Small intestine (tissue), 16 donors: ENCODE data around the gene GREM1. TPM values are rescaled to one million over a fixed set of nuclear protein-coding genes. Genes with fewer than 3 reads are reported as not detected.

ENCODE experiments used
- DNase-seq, 2 donors: peaks; one replicate each; pipeline versions ENCODE4 v3.0.0 to v3.0.0-alpha.2; 2013
- FAIRE-seq: peaks from 2 replicates; lab custom pipeline; 2012; peaks lifted over from hg19 to GRCh38; lab: Jason Lieb, UNC
- H3K27ac ChIP-seq, 3 donors: one replicate each; pipeline ENCODE4 v1.5.1; 2013; ENCODE audit warnings: low read length in 2 of 3, mild to moderate bottlenecking in 2 of 3, control low read depth in 1 of 3, inconsistent platforms in 1 of 3, low read depth in 1 of 3, moderate library complexity in 1 of 3
- H3K27me3 ChIP-seq, 3 donors: one replicate each; pipeline ENCODE4 v1.6.1; 2013; ENCODE audit warnings: low read length in 3 of 3, inconsistent platforms in 1 of 3; ENCODE audit not compliant: control insufficient read depth in 3 of 3, insufficient read depth in 3 of 3
- H3K36me3 ChIP-seq, 3 donors: one replicate each; pipeline ENCODE4 v1.6.1; 2013; ENCODE audit warnings: low read length in 3 of 3, inconsistent platforms in 1 of 3, low read depth in 1 of 3, mild to moderate bottlenecking in 1 of 3, moderate library complexity in 1 of 3; ENCODE audit not compliant: control insufficient read depth in 3 of 3, insufficient read depth in 2 of 3
- H3K4me1 ChIP-seq, 3 donors: one replicate each; pipeline ENCODE4 v1.6.1; 2013; ENCODE audit warnings: low read length in 2 of 3, inconsistent platforms in 1 of 3, low read depth in 1 of 3, mild to moderate bottlenecking in 1 of 3, moderate library complexity in 1 of 3; ENCODE audit not compliant: control insufficient read depth in 3 of 3, insufficient read depth in 2 of 3
- H3K4me3 ChIP-seq, 3 donors: one replicate each; pipeline ENCODE4 v1.5.1; 2013; ENCODE audit warnings: low read length in 3 of 3, control low read depth in 1 of 3, inconsistent platforms in 1 of 3, low read depth in 1 of 3, mild to moderate bottlenecking in 1 of 3, moderate library complexity in 1 of 3
- H3K9me3 ChIP-seq, 2 donors: one replicate each; pipeline ENCODE4 v1.6.1; 2013; ENCODE audit warnings: low read depth in 1 of 2, low read length in 1 of 2; ENCODE audit not compliant: control insufficient read depth in 2 of 2, insufficient read depth in 1 of 2
- WGBS, 3 donors: extraction: QIAGEN DNeasy Blood & Tissue Kit; methylation state at CpG; one replicate each; pipeline ENCODE4 v1.1.7; 2013; 5-methylcytosine and 5-hydroxymethylcytosine counted together
- long read RNA-seq, 10 donors: transcript quantifications; one replicate each; lab custom pipeline, GENCODE V29; 2026
- polyA plus RNA-seq, 4 donors: library from polyadenylated mRNA; stranded (reverse) in 3 of 4; unstranded in 1 of 4; fragments of 200-250 nt in 3 of 4; fragments of 120-200 nt in 1 of 4; gene quantifications; one replicate each; pipeline versions ENCODE4 v1.2.1 to v1.2.3, GENCODE V29; 2013
- donor health status: healthy with polysubstance abuse.
- donor health status: control.
- donor health status: control.
- donor health status: Bipolar disorder and iron deficiency.
- donor health status: healthy.

The GREM1 gene
- polyA plus RNA-seq, result 10 to 100 TPM in 1 of 4 donors, 1 to 10 TPM in 1, under 1 TPM in 2; 0.22 to 39.6 (median 1.5) TPM
- long read RNA-seq, donor 1, result 0 reads
- long read RNA-seq, donor 2, result 0 reads
- long read RNA-seq, donor 3, full-length matches to known transcripts, result 4 of 4 reads
- long read RNA-seq, donor 3, partial matches to known transcripts, result 0 of 4 reads
- long read RNA-seq, donor 3, other reads (novel, unspliced or antisense), result 0 of 4 reads
- long read RNA-seq, donor 4, result 0 reads
- long read RNA-seq, donor 5, result 0 reads
- long read RNA-seq, donor 6, result 0 reads
- long read RNA-seq, donor 7, result 0 reads
- long read RNA-seq, donor 8, result 0 reads
- long read RNA-seq, donor 9, full-length matches to known transcripts, result 1 of 1 reads
- long read RNA-seq, donor 9, partial matches to known transcripts, result 0 of 1 reads
- long read RNA-seq, donor 9, other reads (novel, unspliced or antisense), result 0 of 1 reads
- long read RNA-seq, donor 10, full-length matches to known transcripts, result 6 of 6 reads
- long read RNA-seq, donor 10, partial matches to known transcripts, result 0 of 6 reads
- long read RNA-seq, donor 10, other reads (novel, unspliced or antisense), result 0 of 6 reads

GRCh38 chr15:32717426-32718226, at the start of gene GREM1:
Gene GREM1 (plus strand): TSS chr15:32718004. CDS start chr15:32730691, 12,687 bp downstream.
- FAIRE-seq (no peak), DNase-seq (peak in 1 of 2 donors; percentile 27)
- peak within 1 kb of the TSS in 1 of 3 donors; percentile 79 for H3K27ac ChIP-seq
- peaks cover 0 to 6% (median 3%) of the 10 kb centered on the region in 3 donors for H3K4me1 ChIP-seq
- H3K4me3 ChIP-seq, result peak within 1 kb of the TSS; percentile 13 to 36 (median 36)
- no peaks in the 10 kb centered on the region for H3K9me3 ChIP-seq
- no peaks in the 10 kb centered on the region for H3K36me3 ChIP-seq
- peaks cover 14 to 65% (median 32%) of the 10 kb centered on the region in 3 donors for H3K27me3 ChIP-seq
- WGBS, 3 donors, result 2 to 4% (median 4%) methylated on average over 61 to 99 of the region's 99 CpGs

DNA sequence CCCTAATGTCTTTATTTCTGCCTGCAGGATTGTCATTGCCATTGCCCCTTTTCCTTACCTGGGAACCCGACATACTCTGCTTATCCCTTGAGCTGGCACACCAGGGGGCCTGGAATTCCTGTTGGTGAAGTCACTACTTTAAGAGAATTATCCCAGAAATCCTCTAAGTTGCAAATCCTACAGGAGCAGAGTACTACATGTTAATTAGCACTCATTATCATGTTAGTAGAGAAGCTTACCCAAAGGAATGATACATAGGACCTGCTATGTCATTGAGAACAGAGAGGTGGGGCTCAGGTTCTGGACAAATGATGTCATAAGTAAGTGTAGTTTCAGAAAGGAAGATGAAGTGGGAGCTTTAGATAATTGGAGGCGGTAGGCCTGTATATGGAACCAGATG, 48.9 kb upstream of the GREM1 start:
- no peaks in the 10 kb centered on the region for H3K9me3 ChIP-seq
- WGBS, 3 donors, result 89 to 94% (median 91%) methylated on average over 2 of the region's 2 CpGs
- H3K4me3 ChIP-seq, result no peak overlapping the region
- no peak for DNase-seq
- no peaks in the 10 kb centered on the region for H3K4me1 ChIP-seq
- H3K27me3 ChIP-seq, result no peaks in the 10 kb centered on the region
- no peak for FAIRE-seq
- H3K36me3 ChIP-seq, result no peaks in the 10 kb centered on the region
- no peak overlapping the region for H3K27ac ChIP-seq

GRCh38 chr15:32669896-32670611, 47.8 kb upstream of the GREM1 start:
- no peaks in the 10 kb centered on the region for H3K9me3 ChIP-seq
- H3K4me1 ChIP-seq, result no peaks in the 10 kb centered on the region
- no peaks in the 10 kb centered on the region for H3K27me3 ChIP-seq
- no peak overlapping the region for H3K4me3 ChIP-seq
- WGBS, 3 donors, result 42 to 63% (median 55%) methylated on average over 5 of the region's 5 CpGs
- FAIRE-seq, result no peak
- no peak for DNase-seq
- H3K36me3 ChIP-seq, result no peaks in the 10 kb centered on the region
- no peak overlapping the region for H3K27ac ChIP-seq

DNA sequence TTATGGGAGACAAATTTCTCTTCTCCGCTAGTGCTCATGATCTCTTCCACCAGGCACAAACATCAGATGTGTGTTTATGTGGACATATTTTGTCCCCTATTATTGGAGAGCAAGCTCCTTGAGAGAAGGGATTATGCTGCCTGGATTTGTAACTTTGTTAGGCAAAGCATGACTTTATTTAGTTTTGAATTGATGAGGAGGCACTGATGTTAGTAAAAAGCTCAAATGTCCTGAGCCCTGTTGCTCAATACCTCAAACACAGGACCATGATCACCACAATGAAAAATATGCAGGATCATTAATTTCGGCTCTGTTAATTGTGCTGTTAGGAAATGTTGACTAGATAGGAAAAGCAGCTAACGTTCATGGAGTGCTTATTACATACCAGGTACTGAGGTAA, 47.2 kb upstream of the GREM1 start:
- no peak for FAIRE-seq
- 76 to 88% (median 84%) methylated on average over 3 of the region's 3 CpGs for WGBS, 3 donors
- Histone ChIP-seq H3K4me1 (no peaks in the 10 kb centered on the region), H3K9me3 (no peaks in the 10 kb centered on the region), H3K27me3 (no peaks in the 10 kb centered on the region), H3K4me3 (no peak overlapping the region), H3K27ac (no peak overlapping the region), H3K36me3 (no peaks in the 10 kb centered on the region)
- no peak for DNase-seq

GRCh38 chr15:32671339-32672325, 46.2 kb upstream of the GREM1 start:
- FAIRE-seq (no peak), DNase-seq (no peak)
- Histone ChIP-seq H3K4me3 (no peak overlapping the region), H3K27me3 (no peaks in the 10 kb centered on the region), H3K27ac (no peak overlapping the region), H3K36me3 (no peaks in the 10 kb centered on the region), H3K4me1 (no peaks in the 10 kb centered on the region), H3K9me3 (no peaks in the 10 kb centered on the region)
- 92 to 95% (median 94%) methylated on average over 29 of the region's 29 CpGs for WGBS, 3 donors

DNA sequence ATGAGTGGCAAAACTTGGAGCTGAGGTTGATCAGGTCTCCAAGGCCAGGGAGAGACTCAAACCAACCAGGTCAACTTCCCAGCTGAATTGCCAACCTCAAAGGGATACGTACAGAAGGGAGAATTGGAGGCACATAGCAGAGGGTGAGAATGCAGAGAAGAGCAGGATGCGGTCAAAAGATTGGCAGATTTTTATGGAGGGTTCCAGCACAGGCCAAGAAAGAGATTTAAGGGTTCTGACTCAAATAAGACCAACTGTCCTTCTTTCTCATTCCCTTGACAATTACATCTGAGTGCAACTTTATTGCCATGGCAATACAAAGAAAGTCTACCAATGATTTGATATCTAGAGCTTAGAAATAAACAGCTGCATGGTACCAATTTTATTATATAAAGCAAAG, 43.1 kb upstream of the GREM1 start:
- H3K36me3 ChIP-seq, result no peaks in the 10 kb centered on the region
- FAIRE-seq, result no peak
- no peaks in the 10 kb centered on the region for H3K9me3 ChIP-seq
- WGBS, 3 donors, result 87 to 98% (median 94%) methylated on average over 2 of the region's 2 CpGs
- no peaks in the 10 kb centered on the region for H3K4me1 ChIP-seq
- H3K27ac ChIP-seq, result no peak overlapping the region
- no peak overlapping the region for H3K4me3 ChIP-seq
- H3K27me3 ChIP-seq, result no peaks in the 10 kb centered on the region
- DNase-seq, result no peak

- Histone ChIP-seq H3K4me3 (no peak overlapping the region), H3K4me1 (no peaks in the 10 kb centered on the region), H3K36me3 (no peaks in the 10 kb centered on the region), H3K9me3 (no peaks in the 10 kb centered on the region), H3K27me3 (no peaks in the 10 kb centered on the region), H3K27ac (no peak overlapping the region)
- FAIRE-seq, result no peak
- no peak for DNase-seq
- WGBS, 3 donors, result 65 to 78% (median 74%) methylated on average over 6 of the region's 6 CpGs
Measured at GRCh38 chr15:32675466-32675865, 42.3 kb upstream of the GREM1 start.
